Measurements from ENCODE around the gene UNC45B. TPM values are rescaled to one million over a fixed set of nuclear protein-coding genes. Genes with fewer than 3 reads are reported as not detected.
A peak's percentile ranks its signal among the peaks of the same experiment; 100 is the strongest.
"Not testable (repeated sequence)": the region's sequence is repeated elsewhere in the genome, so short reads cannot be mapped to it uniquely, and the experiment has no call there.

The UNC45B gene
- total RNA-seq, 1 donor from 2014 or later = 0.77 TPM

- Histone ChIP-seq H3K36me3 (no peaks in the 10 kb centered on the region), H3K27me3 (ENCODE audit: low read depth) (no peaks in the 10 kb centered on the region), H3K27ac (no peak overlapping the region), H3K4me3 (no peak overlapping the region), H3K9me3 (no peaks in the 10 kb centered on the region), H3K4me1 (peaks cover 41% of the 10 kb centered on the region)
- TF ChIP-seq CTCF (IDR thresholded peaks at IDR 0.05) = no peak
- ATAC-seq (no peak), DNase-seq (no peak)
- intact Hi-C loops (cut with DNase I) = no loop called here
These were observed 69.5 kb downstream of the UNC45B start for GRCh38 chr17:35217107-35217506.

GRCh38 chr17:35218915-35219314 lies 71.3 kb downstream of the UNC45B start:
- Histone ChIP-seq H3K27ac (peak overlapping the region; percentile 34), H3K27me3 (ENCODE audit: low read depth) (no peaks in the 10 kb centered on the region), H3K36me3 (no peaks in the 10 kb centered on the region), H3K4me3 (no peak overlapping the region), H3K9me3 (no peaks in the 10 kb centered on the region), H3K4me1 (peaks cover 28% of the 10 kb centered on the region)
- ATAC-seq (peak; percentile 33 to 52), DNase-seq (no peak)
- no peak for TF ChIP-seq CTCF (IDR thresholded peaks at IDR 0.05)
- intact Hi-C loops (cut with DNase I) = no loop called here

- DNase-seq (no peak), ATAC-seq (no peak)
- peaks cover 17% of the 10 kb centered on the region for H3K4me1 ChIP-seq
- no peaks in the 10 kb centered on the region for H3K9me3 ChIP-seq
- no peak overlapping the region for H3K4me3 ChIP-seq
- no peak for TF ChIP-seq CTCF (IDR thresholded peaks at IDR 0.05)
- no peaks in the 10 kb centered on the region for H3K27me3 ChIP-seq (ENCODE audit: low read depth)
- no peak overlapping the region for H3K27ac ChIP-seq
- intact Hi-C loops (cut with DNase I) = no loop called here
- H3K36me3 ChIP-seq = no peaks in the 10 kb centered on the region
These were observed 74.8 kb downstream of the UNC45B start for GRCh38 chr17:35222452-35222851.

- H3K36me3 ChIP-seq = no peaks in the 10 kb centered on the region
- peaks cover 5% of the 10 kb centered on the region for H3K4me1 ChIP-seq
- H3K4me3 ChIP-seq = no peak overlapping the region
- intact Hi-C loops (cut with DNase I) = no loop called here
- DNase-seq = no peak
- no peak for TF ChIP-seq CTCF (IDR thresholded peaks at IDR 0.05)
- H3K27ac ChIP-seq = no peak overlapping the region
- no peaks in the 10 kb centered on the region for H3K9me3 ChIP-seq
- no peak for ATAC-seq
- H3K27me3 ChIP-seq (ENCODE audit: low read depth) = no peaks in the 10 kb centered on the region
These were observed 76.8 kb downstream of the UNC45B start for GRCh38 chr17:35224436-35224835.

GRCh38 chr17:35227546-35227945 lies 79.9 kb downstream of the UNC45B start:
- DNase-seq (no peak), ATAC-seq (no peak)
- no peaks in the 10 kb centered on the region for H3K36me3 ChIP-seq
- intact Hi-C loops (cut with DNase I) = no loop called here
- H3K9me3 ChIP-seq = no peaks in the 10 kb centered on the region
- no peak overlapping the region for H3K4me3 ChIP-seq
- H3K4me1 ChIP-seq = no peaks in the 10 kb centered on the region
- no peaks in the 10 kb centered on the region for H3K27me3 ChIP-seq (ENCODE audit: low read depth)
- no peak for TF ChIP-seq CTCF (IDR thresholded peaks at IDR 0.05)
- no peak overlapping the region for H3K27ac ChIP-seq

- Histone ChIP-seq H3K4me3 (no peak overlapping the region), H3K36me3 (no peaks in the 10 kb centered on the region), H3K27ac (no peak overlapping the region), H3K4me1 (no peaks in the 10 kb centered on the region), H3K27me3 (ENCODE audit: low read depth) (no peaks in the 10 kb centered on the region), H3K9me3 (no peaks in the 10 kb centered on the region)
- intact Hi-C loops (cut with DNase I) = no loop called here
- ATAC-seq (no peak), DNase-seq (no peak)
- TF ChIP-seq CTCF (IDR thresholded peaks at IDR 0.05) = no peak
These were observed 82.0 kb downstream of the UNC45B start for GRCh38 chr17:35229638-35230037.

GRCh38 chr17:35234315-35234714 lies 86.7 kb downstream of the UNC45B start:
- ATAC-seq; H3K27ac ChIP-seq; H3K4me1 ChIP-seq; H3K9me3 ChIP-seq; intact Hi-C loops (cut with DNase I); H3K36me3 ChIP-seq; H3K27me3 ChIP-seq (ENCODE audit: low read depth); DNase-seq; H3K4me3 ChIP-seq: not testable (repeated sequence)
